ENCODE measurements around the gene PRKCA.

Gene PRKCA

GRCh38 chr17:66750781-66751543 is 448.5 kb downstream of the PRKCA start:
- TF ChIP-seq CTCF (IDR thresholded peaks at IDR 0.05; ENCODE audit: poor library complexity, severe bottlenecking) = no peak
- no peaks in the 10 kb centered on the region for H3K36me3 ChIP-seq (ENCODE audit: low read depth)
- no peaks in the 10 kb centered on the region for H3K27me3 ChIP-seq (ENCODE audit: insufficient read depth, poor library complexity, severe bottlenecking)
- no peaks in the 10 kb centered on the region for H3K9me3 ChIP-seq (ENCODE audit: severe bottlenecking)
- H3K27ac ChIP-seq (ENCODE audit: poor library complexity, severe bottlenecking) = no peak overlapping the region
- DNase-seq (ENCODE audit: low spot score) = no peak
- H3K4me3 ChIP-seq (ENCODE audit: severe bottlenecking) = no peak overlapping the region
- peaks cover 9% of the 10 kb centered on the region for H3K4me1 ChIP-seq (ENCODE audit: insufficient read depth, poor library complexity, severe bottlenecking)
- ATAC-seq (ENCODE audit: low read depth) = no peak

- no peak overlapping the region for H3K27ac ChIP-seq (ENCODE audit: poor library complexity, severe bottlenecking)
- TF ChIP-seq CTCF (IDR thresholded peaks at IDR 0.05; ENCODE audit: poor library complexity, severe bottlenecking) = no peak
- DNase-seq (ENCODE audit: low spot score) = no peak
- peaks cover 9% of the 10 kb centered on the region for H3K4me1 ChIP-seq (ENCODE audit: insufficient read depth, poor library complexity, severe bottlenecking)
- H3K27me3 ChIP-seq (ENCODE audit: insufficient read depth, poor library complexity, severe bottlenecking) = no peaks in the 10 kb centered on the region
- no peak overlapping the region for H3K4me3 ChIP-seq (ENCODE audit: severe bottlenecking)
- ATAC-seq (ENCODE audit: low read depth) = no peak
- H3K9me3 ChIP-seq (ENCODE audit: severe bottlenecking) = no peaks in the 10 kb centered on the region
- no peaks in the 10 kb centered on the region for H3K36me3 ChIP-seq (ENCODE audit: low read depth)
These were observed 449.4 kb downstream of the PRKCA start for GRCh38 chr17:66751771-66752170.

GRCh38 chr17:66752411-66752810 is 450.0 kb downstream of the PRKCA start:
- Histone ChIP-seq H3K4me1 (ENCODE audit: insufficient read depth, poor library complexity, severe bottlenecking) (peaks cover 9% of the 10 kb centered on the region), H3K27ac (ENCODE audit: poor library complexity, severe bottlenecking) (no peak overlapping the region), H3K9me3 (ENCODE audit: severe bottlenecking) (no peaks in the 10 kb centered on the region), H3K27me3 (ENCODE audit: insufficient read depth, poor library complexity, severe bottlenecking) (no peaks in the 10 kb centered on the region), H3K4me3 (ENCODE audit: severe bottlenecking) (no peak overlapping the region), H3K36me3 (ENCODE audit: low read depth) (no peaks in the 10 kb centered on the region)
- ATAC-seq (ENCODE audit: low read depth) (no peak), DNase-seq (ENCODE audit: low spot score) (no peak)
- no peak for TF ChIP-seq CTCF (IDR thresholded peaks at IDR 0.05; ENCODE audit: poor library complexity, severe bottlenecking)

GRCh38 chr17:66753126-66753920 is 450.9 kb downstream of the PRKCA start:
- no peak overlapping the region for H3K27ac ChIP-seq (ENCODE audit: poor library complexity, severe bottlenecking)
- no peaks in the 10 kb centered on the region for H3K36me3 ChIP-seq (ENCODE audit: low read depth)
- TF ChIP-seq CTCF (IDR thresholded peaks at IDR 0.05; ENCODE audit: poor library complexity, severe bottlenecking) = no peak
- no peak for ATAC-seq (ENCODE audit: low read depth)
- peaks cover 9% of the 10 kb centered on the region for H3K4me1 ChIP-seq (ENCODE audit: insufficient read depth, poor library complexity, severe bottlenecking)
- no peaks in the 10 kb centered on the region for H3K9me3 ChIP-seq (ENCODE audit: severe bottlenecking)
- H3K27me3 ChIP-seq (ENCODE audit: insufficient read depth, poor library complexity, severe bottlenecking) = no peaks in the 10 kb centered on the region
- DNase-seq (ENCODE audit: low spot score) = no peak
- no peak overlapping the region for H3K4me3 ChIP-seq (ENCODE audit: severe bottlenecking)

All from RWPE2 (cell line).